MG63 (cell line): Measurements from ENCODE around the gene FURIN. TPM values are rescaled to one million over a fixed set of nuclear protein-coding genes. Genes with fewer than 3 reads are reported as not detected.

Experiments used
- DNase-seq: peaks from one replicate; pipeline ENCODE4 v3.0.0-alpha.2; 2020
- H3K27me3 ChIP-seq: fragments of 250-450 bp; sonication (Bioruptor Pico); 2 replicates; pipeline ENCODE4 v1.5.1; 2020; ENCODE audit warnings: mild to moderate bottlenecking, moderate library complexity
- H3K36me3 ChIP-seq: fragments of 250-450 bp; sonication (Bioruptor Pico); 2 replicates; pipeline ENCODE4 v1.5.1; 2020; ENCODE audit warnings: mild to moderate bottlenecking, moderate library complexity
- H3K4me3 ChIP-seq: fragments of 250-450 bp; sonication (Bioruptor Pico); 2 replicates; pipeline ENCODE4 v1.5.1; 2020; ENCODE audit warnings: mild to moderate bottlenecking, moderate library complexity
- H3K9me3 ChIP-seq: fragments of 250-450 bp; sonication (Bioruptor Pico); 2 replicates; pipeline ENCODE4 v1.5.1; 2020; ENCODE audit warnings: mild to moderate bottlenecking, moderate library complexity
- total RNA-seq: library from RNA; depleted of rRNA; stranded (reverse); fragments of >200 nt; shearing (Covaris generic); gene quantifications from 2 replicates; pipeline ENCODE4 v1.2.3, GENCODE V29; 2014; ENCODE audit warnings: low replicate concordance

FURIN gene
- total RNA-seq, 1 experiment from 2014 or later = 19.3 TPM

DNA sequence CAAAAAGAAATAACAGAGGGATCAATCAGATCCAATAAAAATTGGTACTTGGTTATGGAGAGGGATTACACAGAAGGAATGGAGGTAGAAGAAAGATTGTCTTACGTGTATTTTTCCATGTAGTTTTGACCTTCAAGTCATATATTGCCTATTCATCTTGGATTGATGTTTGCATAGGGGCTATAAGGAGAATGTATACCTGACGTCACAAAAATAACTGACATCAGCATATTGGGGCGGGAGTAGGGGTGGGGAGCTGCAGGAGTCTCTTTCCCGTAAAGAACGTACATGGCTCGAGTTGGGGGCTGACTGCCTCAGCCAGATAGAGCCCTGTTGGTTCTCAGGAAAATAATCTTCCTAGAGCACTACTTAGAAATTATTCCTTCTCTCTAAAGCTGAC, 5.9 kb upstream of the FURIN start:
- DNase-seq = no peak
- no peaks in the 10 kb centered on the region for H3K9me3 ChIP-seq
- no peak overlapping the region for H3K4me3 ChIP-seq
- H3K36me3 ChIP-seq = no peaks in the 10 kb centered on the region
- no peaks in the 10 kb centered on the region for H3K27me3 ChIP-seq

DNA sequence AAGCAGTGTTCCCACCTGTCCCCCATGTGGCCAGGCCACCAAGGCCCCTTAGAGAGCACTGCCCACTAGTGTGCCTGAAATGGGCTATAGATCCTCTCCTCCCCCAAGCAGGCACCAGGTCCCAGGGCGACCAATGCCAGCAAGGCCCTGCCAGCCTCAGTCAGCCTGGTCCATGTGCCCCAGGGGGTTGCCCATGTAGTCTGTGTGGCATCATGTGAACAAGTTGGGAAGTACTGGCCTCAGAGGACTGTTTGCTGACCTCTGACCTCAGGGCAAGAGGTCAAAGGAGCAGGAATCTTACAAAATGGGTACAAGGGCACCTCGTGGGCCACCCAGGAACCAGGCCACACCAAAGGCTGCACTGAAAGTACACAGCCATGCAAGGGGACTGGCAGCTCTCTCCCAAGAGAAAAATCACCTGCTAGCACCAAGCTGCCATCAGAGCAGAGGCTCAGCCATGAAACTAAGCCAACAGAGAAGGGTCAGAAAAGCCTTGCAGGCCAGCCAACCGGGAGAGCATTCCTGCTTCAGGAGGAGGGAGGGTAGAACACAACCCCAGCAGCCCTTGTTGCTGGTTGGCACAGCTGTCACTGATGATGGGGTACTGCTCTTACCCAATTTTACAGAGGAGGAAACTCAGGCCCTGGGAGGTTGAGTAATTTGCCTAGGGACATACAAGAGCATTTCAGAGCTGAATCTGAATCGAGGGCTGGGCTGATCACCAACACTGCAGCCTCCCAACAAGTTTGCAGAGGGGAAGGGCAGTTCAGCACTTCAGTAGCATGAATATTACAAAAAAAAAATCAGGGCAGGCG, 5.2 kb upstream of the FURIN start:
- H3K36me3 ChIP-seq = no peaks in the 10 kb centered on the region
- no peaks in the 10 kb centered on the region for H3K9me3 ChIP-seq
- DNase-seq = no peak
- H3K4me3 ChIP-seq = no peak overlapping the region
- no peaks in the 10 kb centered on the region for H3K27me3 ChIP-seq

DNA sequence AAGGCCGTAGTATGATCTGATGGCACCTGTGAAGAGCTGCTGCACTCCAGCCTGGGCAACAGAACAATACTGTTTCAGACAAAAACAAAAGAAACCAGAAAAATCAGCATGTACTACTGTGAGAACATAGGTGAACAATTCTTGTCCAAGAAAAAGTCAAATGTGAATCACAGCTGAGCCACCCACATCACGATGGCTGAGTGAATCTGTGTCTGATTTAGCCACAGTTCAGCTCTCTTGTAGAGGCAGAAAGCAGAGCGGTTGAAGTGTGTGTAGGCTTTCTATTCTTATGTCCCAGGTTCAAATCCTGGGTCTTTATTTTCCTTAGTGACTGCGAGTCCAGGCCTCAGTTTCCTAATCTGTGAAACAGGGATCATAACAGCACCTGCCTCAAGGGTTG, 4.4 kb upstream of the FURIN start:
- H3K9me3 ChIP-seq = no peaks in the 10 kb centered on the region
- no peaks in the 10 kb centered on the region for H3K27me3 ChIP-seq
- H3K4me3 ChIP-seq = no peak overlapping the region
- DNase-seq = no peak
- H3K36me3 ChIP-seq = no peaks in the 10 kb centered on the region

DNA sequence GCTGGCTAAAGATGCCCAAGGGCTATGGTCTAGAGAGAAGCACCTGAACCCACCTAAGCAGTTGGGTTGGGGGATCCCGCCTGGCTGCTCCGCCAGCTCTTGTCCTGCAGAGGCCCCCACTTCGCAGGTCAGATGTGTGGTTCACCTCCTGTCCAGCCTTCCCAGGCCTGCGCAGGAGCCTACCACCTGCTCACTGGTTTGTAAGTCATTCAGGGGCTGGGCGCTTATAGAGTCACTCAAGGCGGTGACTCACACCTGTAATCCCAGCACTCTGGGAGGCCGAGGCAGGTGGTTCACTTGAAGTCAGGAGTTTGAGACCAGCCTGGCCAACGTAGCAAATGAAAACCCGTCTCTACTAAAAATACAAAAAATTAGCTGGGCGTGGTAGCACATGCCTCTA, 3.9 kb upstream of the FURIN start:
- DNase-seq = no peak
- Histone ChIP-seq H3K4me3 (no peak overlapping the region), H3K36me3 (no peaks in the 10 kb centered on the region), H3K9me3 (no peaks in the 10 kb centered on the region), H3K27me3 (no peaks in the 10 kb centered on the region)

DNA sequence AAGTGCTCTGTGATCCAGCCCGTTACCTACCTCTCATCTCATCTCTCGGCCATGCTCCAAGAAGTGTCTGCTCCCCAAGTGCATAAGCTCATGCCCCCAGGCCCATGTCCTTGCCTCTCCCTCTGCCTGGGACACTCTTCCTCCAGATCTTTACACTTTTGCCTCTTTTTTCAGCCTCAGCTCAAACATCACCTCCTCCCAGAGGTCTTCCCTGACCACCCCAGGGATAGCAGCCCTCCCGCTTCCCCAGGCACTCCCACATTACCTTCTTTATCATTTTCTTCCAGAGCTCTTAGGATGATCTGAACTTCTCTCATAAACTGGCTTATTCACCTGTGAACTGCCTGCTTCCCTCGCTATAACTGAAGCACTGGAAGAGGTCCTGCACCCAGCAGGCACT, 2.7 kb upstream of the FURIN start:
- Histone ChIP-seq H3K27me3 (no peaks in the 10 kb centered on the region), H3K36me3 (no peaks in the 10 kb centered on the region), H3K9me3 (no peaks in the 10 kb centered on the region), H3K4me3 (no peak overlapping the region)
- no peak for DNase-seq

DNA sequence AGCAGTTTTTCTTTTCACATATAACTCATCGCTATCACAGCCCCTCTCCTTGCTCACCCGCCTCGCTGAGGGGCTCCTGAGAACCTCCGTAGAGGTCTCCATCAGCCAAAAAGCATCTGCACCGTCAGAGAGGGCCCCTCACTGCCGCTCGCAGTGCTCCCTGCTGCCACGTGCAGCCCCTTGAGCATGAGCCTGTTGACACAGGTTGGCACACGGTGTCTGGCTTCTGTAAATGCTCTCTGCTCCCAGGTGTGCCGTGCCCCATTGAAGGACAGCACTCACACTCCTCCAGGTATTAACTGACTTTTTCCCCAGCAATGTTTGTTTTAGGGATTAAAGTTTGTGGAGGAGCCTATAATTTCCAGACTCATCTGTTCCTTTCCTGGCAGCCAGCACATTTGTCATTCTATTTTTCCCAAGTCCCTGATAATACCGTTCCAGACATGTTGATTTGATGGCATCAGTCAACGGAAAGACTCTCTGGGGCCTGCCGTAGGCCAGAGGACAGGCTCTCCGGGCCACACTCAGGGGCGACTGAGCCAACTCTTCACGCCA, 2.1 kb upstream of the FURIN start:
- H3K9me3 ChIP-seq = no peaks in the 10 kb centered on the region
- DNase-seq = no peak
- H3K27me3 ChIP-seq = no peaks in the 10 kb centered on the region
- H3K4me3 ChIP-seq = no peak overlapping the region
- H3K36me3 ChIP-seq = no peaks in the 10 kb centered on the region

DNA sequence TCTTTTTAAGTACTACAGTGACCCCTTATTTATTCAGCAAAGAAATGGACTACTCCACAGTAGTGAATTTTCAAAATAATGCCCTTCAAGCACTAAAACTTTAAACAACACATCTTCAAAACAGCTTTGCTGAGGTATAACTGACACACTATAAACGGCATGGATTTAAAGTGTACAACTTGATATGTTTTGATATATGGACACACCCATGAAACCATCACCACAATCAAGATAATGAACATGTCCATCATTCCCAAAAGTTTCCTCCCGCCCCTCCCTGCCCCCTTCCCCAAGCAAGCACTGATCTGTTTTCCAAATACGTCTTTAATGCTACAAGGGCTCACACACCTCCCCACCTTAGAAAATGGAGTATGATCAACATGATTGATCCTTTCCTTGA, 1.6 kb upstream of the FURIN start:
- Histone ChIP-seq H3K27me3 (no peaks in the 10 kb centered on the region), H3K9me3 (no peaks in the 10 kb centered on the region), H3K4me3 (no peak overlapping the region), H3K36me3 (no peaks in the 10 kb centered on the region)
- DNase-seq = no peak

- Histone ChIP-seq H3K36me3 (peaks cover 5% of the 10 kb centered on the region; the same call in 1 of the 2 replicates), H3K4me3 (no peak overlapping the region), H3K27me3 (no peaks in the 10 kb centered on the region), H3K9me3 (no peaks in the 10 kb centered on the region)
- no peak for DNase-seq
These were observed 753 bp downstream of the FURIN start for GRCh38 chr15:90869140-90869541.

DNA sequence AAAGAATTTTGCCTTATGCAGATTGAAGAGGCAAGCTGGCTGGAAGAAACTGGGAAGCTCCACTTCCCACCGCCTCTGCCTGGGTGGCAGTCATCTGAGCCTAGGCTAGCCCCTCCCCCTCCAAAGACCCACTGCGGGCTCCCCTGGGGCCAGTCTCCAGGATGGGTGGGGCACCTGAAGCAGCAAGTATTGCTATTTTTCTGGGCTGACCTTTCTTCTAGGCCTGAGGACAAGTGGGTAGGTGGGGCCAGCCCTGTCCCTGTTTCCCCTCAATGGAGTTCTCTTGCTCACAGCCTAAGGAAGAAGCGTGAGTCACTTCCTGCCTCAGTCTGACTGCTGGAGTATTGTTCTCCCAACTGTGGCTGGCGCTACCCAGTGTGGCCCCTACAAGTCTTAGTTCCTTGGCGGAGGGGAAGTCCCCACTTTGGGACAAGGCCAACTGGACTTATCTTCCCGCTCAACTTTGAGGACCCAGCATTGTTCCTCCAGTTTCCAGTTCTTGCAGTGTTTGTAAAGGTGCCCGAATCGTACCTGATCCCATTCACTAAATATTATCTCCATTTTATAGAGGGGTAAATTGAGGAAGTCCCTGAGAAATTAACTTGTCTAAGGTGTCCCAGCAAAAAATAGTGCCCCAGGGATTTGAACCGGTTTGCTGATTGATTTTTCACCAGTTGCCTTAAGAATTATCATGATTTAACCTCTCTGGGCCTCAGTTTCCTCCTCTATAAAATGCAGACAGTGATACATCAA, 1.4 kb downstream of the FURIN start:
- Histone ChIP-seq H3K27me3 (no peaks in the 10 kb centered on the region), H3K4me3 (no peak overlapping the region), H3K36me3 (peaks cover 5% of the 10 kb centered on the region; the same call in 1 of the 2 replicates), H3K9me3 (no peaks in the 10 kb centered on the region)
- DNase-seq = peak; percentile 84

GRCh38 chr15:90870354-90871138, 2.2 kb downstream of the FURIN start:
- peak overlapping the region; percentile 57 for H3K4me3 ChIP-seq
- DNase-seq = no peak
- H3K9me3 ChIP-seq = no peaks in the 10 kb centered on the region
- H3K27me3 ChIP-seq = no peaks in the 10 kb centered on the region
- H3K36me3 ChIP-seq = peaks cover 5% of the 10 kb centered on the region; the same call in 1 of the 2 replicates

GRCh38 chr15:90871139-90871715, 2.8 kb downstream of the FURIN start:
- Histone ChIP-seq H3K27me3 (no peaks in the 10 kb centered on the region), H3K9me3 (no peaks in the 10 kb centered on the region), H3K4me3 (peak overlapping the region; percentile 57), H3K36me3 (peaks cover 5% of the 10 kb centered on the region; the same call in 1 of the 2 replicates)
- DNase-seq = peak; percentile 53

GRCh38 chr15:90871716-90872485, 3.5 kb downstream of the FURIN start:
- DNase-seq = no peak
- H3K4me3 ChIP-seq = peak overlapping the region; percentile 57
- peaks cover 9% of the 10 kb centered on the region for H3K36me3 ChIP-seq
- no peaks in the 10 kb centered on the region for H3K27me3 ChIP-seq
- H3K9me3 ChIP-seq = no peaks in the 10 kb centered on the region

GRCh38 chr15:90872486-90873184, 4.2 kb downstream of the FURIN start:
- Histone ChIP-seq H3K36me3 (peaks cover 13% of the 10 kb centered on the region), H3K27me3 (no peaks in the 10 kb centered on the region)
- peak; percentile 42 for DNase-seq

DNA sequence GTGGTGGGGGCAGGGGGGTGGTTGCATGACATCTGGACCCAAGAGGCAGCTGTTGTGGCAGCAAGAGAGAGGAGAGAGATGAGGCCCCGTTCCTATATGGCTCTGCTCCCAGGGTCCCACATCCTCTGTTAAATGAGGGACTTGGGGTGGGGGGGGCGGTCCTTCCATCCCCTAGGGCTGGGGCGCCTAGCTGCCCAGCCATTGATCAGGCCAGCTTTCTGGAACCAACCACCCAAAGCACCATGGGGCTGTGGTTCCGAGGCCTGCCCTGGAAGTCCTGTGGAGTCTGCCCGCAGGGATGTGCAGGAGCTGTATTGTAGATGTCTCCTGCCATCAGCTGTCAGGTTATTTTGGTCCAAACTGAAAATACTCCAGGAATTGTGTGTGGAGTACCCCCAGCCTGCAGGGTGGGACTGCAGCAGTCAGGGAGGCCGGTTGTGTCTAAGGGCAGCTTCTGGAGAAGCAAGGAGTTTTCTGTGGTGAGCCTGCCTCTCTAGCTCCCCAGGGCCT, 5.2 kb downstream of the FURIN start:
- no peak for DNase-seq
- H3K36me3 ChIP-seq = peaks cover 15% of the 10 kb centered on the region
- H3K4me3 ChIP-seq = no peak overlapping the region

More at GRCh38 chr15:90872486-90873184, 4.2 kb downstream of the FURIN start:
- Histone ChIP-seq H3K9me3 (no peaks in the 10 kb centered on the region), H3K4me3 (peak overlapping the region; percentile 57)

DNA sequence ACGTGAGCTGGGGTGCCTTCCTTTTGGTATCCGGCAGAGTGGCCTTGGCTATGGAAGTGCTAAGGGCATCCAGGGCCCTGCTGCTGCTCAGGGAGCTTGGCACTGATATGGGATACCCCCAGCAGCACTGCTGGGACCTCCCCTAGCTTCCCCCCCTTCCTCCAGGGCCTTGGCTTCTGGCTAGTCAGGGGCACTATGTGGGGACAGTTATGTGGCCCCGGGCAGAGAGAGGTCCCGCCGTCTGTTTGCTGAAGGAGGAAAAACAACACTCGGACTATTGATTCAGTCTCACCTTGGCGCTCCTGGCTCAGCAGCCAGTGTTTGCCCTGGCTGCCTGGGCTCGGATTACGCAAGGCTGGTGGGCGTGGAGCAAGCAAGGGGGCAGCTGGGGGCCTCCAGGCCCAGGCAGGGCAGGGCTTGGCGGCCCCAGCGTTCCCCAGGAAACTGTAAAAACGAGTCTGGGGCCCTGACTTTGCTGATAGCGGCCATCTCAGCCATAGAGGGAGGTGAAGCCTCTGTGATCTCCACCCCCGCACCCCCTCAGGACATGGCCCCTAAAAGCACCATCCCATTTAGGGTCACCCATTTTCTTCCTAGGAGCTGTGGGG, 5.7 kb downstream of the FURIN start:
- Histone ChIP-seq H3K9me3 (no peaks in the 10 kb centered on the region), H3K36me3 (peaks cover 15% of the 10 kb centered on the region), H3K4me3 (no peak overlapping the region), H3K27me3 (no peaks in the 10 kb centered on the region)
- no peak for DNase-seq

More for the DNA sequence above, 5.2 kb downstream of the FURIN start:
- Histone ChIP-seq H3K27me3 (no peaks in the 10 kb centered on the region), H3K9me3 (no peaks in the 10 kb centered on the region)
